GM23248 (cell line): ENCODE data around the gene KIF1A.

Experiments used
- EZH2 ChIP-seq: fragments of 200-600 bp; sonication (generic); IDR thresholded peaks from 2 replicates; pipeline ENCODE4 v1.6.1; 2018; ENCODE audit warnings: antibody characterized with exemption, mild to moderate bottlenecking; ENCODE audit not compliant: insufficient read depth, poor library complexity, severe bottlenecking
- EZH2phosphoT487 ChIP-seq: fragments of 200-600 bp; sonication (generic); IDR thresholded peaks from 2 replicates; pipeline ENCODE4 v1.6.1; 2018; ENCODE audit warnings: antibody characterized with exemption, moderate library complexity, mild to moderate bottlenecking, low read depth; ENCODE audit not compliant: insufficient read depth

DNA sequence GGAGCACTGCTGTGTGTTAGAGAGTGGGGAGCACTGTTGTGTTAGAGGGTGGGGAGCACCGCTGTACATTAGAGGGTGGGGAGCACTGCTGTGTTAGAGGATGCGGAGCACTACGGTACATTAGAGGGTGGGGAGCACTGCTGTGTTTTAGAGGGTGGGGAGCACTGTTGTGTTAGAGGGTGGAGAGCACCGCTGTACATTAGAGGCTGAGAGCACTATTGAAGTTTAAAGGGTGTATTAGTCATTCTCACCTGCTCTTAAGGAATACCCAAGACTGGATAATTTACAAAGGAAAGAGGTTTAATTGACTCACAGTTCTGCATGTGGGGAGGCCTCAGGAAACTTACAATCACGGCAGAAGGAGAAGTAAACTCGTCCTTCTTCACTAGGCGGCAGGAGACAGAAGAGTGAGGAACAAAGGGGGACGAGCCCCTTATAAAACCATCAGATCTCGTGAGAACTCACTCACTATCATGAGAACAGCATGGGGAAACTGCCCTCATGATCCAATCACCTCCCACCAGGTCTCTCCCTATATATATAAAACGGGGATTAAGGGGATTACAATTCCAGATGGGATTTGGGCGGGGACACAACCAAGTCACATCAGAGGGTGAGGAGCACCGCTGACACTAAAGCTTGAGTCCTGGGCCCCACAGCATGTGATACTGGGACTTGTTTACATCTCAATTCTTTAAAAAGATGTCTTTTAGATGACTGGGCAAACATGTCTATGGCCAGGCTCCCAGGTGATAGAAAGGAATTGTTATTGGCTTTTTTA is 29.1 kb upstream of the KIF1A start:
- TF ChIP-seq EZH2phosphoT487 (no peak), EZH2 (no peak)
